Rectal smooth muscle tissue (tissue), 1 donor: Measurements from ENCODE around the gene AGPS.
A peak's percentile ranks its signal among the peaks of the same experiment; 100 is the strongest.
"Not testable (repeated sequence)": the region's sequence is repeated elsewhere in the genome, so short reads cannot be mapped to it uniquely, and the experiment has no call there.

Source experiments
- H3K27ac ChIP-seq: one replicate; pipeline ENCODE4 v1.7.0; 2013; ENCODE audit warnings: low read depth, low read length, inconsistent platforms
- H3K27me3 ChIP-seq: one replicate; pipeline ENCODE4 v1.7.0; 2013; ENCODE audit warnings: low read length; ENCODE audit not compliant: control insufficient read depth, insufficient read depth
- H3K36me3 ChIP-seq: one replicate; pipeline ENCODE4 v1.7.0; 2013; ENCODE audit warnings: low read length; ENCODE audit not compliant: control insufficient read depth, insufficient read depth
- H3K4me1 ChIP-seq: one replicate; pipeline ENCODE4 v1.7.0; 2013; ENCODE audit warnings: low read length; ENCODE audit not compliant: control insufficient read depth, insufficient read depth
- H3K4me3 ChIP-seq: one replicate; pipeline ENCODE4 v1.7.0; 2013; ENCODE audit warnings: low read length
- H3K9ac ChIP-seq: one replicate; pipeline ENCODE4 v1.7.0; 2013; ENCODE audit warnings: low read length

The AGPS gene

GRCh38 chr2:177355874-177356273, 36.7 kb upstream of the AGPS start:
- H3K27ac ChIP-seq, result no peak overlapping the region
- H3K4me1 ChIP-seq, result peaks cover 2% of the 10 kb centered on the region
- no peaks in the 10 kb centered on the region for H3K36me3 ChIP-seq
- H3K9ac ChIP-seq, result no peak overlapping the region
- no peak overlapping the region for H3K4me3 ChIP-seq
- no peaks in the 10 kb centered on the region for H3K27me3 ChIP-seq

GRCh38 chr2:177359836-177360595, 32.6 kb upstream of the AGPS start:
- Histone ChIP-seq H3K4me1 (no peaks in the 10 kb centered on the region), H3K27ac (no peak overlapping the region), H3K27me3 (no peaks in the 10 kb centered on the region)

GRCh38 chr2:177362499-177362898, 30.1 kb upstream of the AGPS start:
- Histone ChIP-seq H3K4me1 (no peaks in the 10 kb centered on the region), H3K9ac (no peak overlapping the region), H3K27ac (no peak overlapping the region), H3K27me3 (no peaks in the 10 kb centered on the region), H3K4me3 (no peak overlapping the region), H3K36me3 (no peaks in the 10 kb centered on the region)

More at GRCh38 chr2:177359836-177360595, 32.6 kb upstream of the AGPS start:
- Histone ChIP-seq H3K9ac (no peak overlapping the region), H3K4me3 (no peak overlapping the region), H3K36me3 (no peaks in the 10 kb centered on the region)

- no peaks in the 10 kb centered on the region for H3K36me3 ChIP-seq
- no peak overlapping the region for H3K4me3 ChIP-seq
- no peaks in the 10 kb centered on the region for H3K4me1 ChIP-seq
- H3K27ac ChIP-seq, result no peak overlapping the region
- no peaks in the 10 kb centered on the region for H3K27me3 ChIP-seq
- H3K9ac ChIP-seq, result no peak overlapping the region
Measured at GRCh38 chr2:177363332-177363731, 29.2 kb upstream of the AGPS start.

GRCh38 chr2:177365764-177366163, 26.8 kb upstream of the AGPS start:
- not testable (repeated sequence) for H3K4me1 ChIP-seq, H3K27me3 ChIP-seq, H3K36me3 ChIP-seq, H3K4me3 ChIP-seq, H3K9ac ChIP-seq, H3K27ac ChIP-seq

- not testable (repeated sequence) for H3K4me1 ChIP-seq, H3K9ac ChIP-seq, H3K27ac ChIP-seq, H3K4me3 ChIP-seq, H3K36me3 ChIP-seq, H3K27me3 ChIP-seq
Measured at GRCh38 chr2:177368023-177368422, 24.6 kb upstream of the AGPS start.

GRCh38 chr2:177379354-177379753, 13.2 kb upstream of the AGPS start:
- no peak overlapping the region for H3K27ac ChIP-seq
- H3K4me3 ChIP-seq, result no peak overlapping the region
- no peaks in the 10 kb centered on the region for H3K27me3 ChIP-seq
- H3K36me3 ChIP-seq, result no peaks in the 10 kb centered on the region
- H3K9ac ChIP-seq, result no peak overlapping the region
- H3K4me1 ChIP-seq, result no peaks in the 10 kb centered on the region

GRCh38 chr2:177380181-177380580, 12.4 kb upstream of the AGPS start:
- Histone ChIP-seq H3K4me1 (no peaks in the 10 kb centered on the region), H3K4me3 (no peak overlapping the region), H3K9ac (no peak overlapping the region), H3K27ac (no peak overlapping the region), H3K27me3 (no peaks in the 10 kb centered on the region), H3K36me3 (no peaks in the 10 kb centered on the region)

- Histone ChIP-seq H3K4me1 (no peaks in the 10 kb centered on the region), H3K9ac (no peak overlapping the region), H3K27me3 (no peaks in the 10 kb centered on the region), H3K27ac (no peak overlapping the region), H3K4me3 (no peak overlapping the region), H3K36me3 (no peaks in the 10 kb centered on the region)
Measured at GRCh38 chr2:177383935-177384334, 8.6 kb upstream of the AGPS start.

- H3K27ac ChIP-seq, result no peak overlapping the region
- no peaks in the 10 kb centered on the region for H3K36me3 ChIP-seq
- no peaks in the 10 kb centered on the region for H3K27me3 ChIP-seq
- H3K9ac ChIP-seq, result no peak overlapping the region
- no peak overlapping the region for H3K4me3 ChIP-seq
- no peaks in the 10 kb centered on the region for H3K4me1 ChIP-seq
Measured at GRCh38 chr2:177385151-177385550, 7.4 kb upstream of the AGPS start.

GRCh38 chr2:177391822-177392372, 676 bp upstream of the AGPS start:
- Histone ChIP-seq H3K4me1 (peaks cover 12% of the 10 kb centered on the region), H3K27ac (peak overlapping the region; percentile 53), H3K4me3 (peak overlapping the region; percentile 78), H3K27me3 (no peaks in the 10 kb centered on the region), H3K9ac (peak overlapping the region; percentile 57), H3K36me3 (no peaks in the 10 kb centered on the region)

GRCh38 chr2:177393203-177393755, 706 bp downstream of the AGPS start:
- Histone ChIP-seq H3K4me1 (peaks cover 12% of the 10 kb centered on the region), H3K36me3 (no peaks in the 10 kb centered on the region)

More at GRCh38 chr2:177393203-177393755, 706 bp downstream of the AGPS start:
- H3K27ac ChIP-seq, result peak overlapping the region; percentile 53
- H3K4me3 ChIP-seq, result peak overlapping the region; percentile 78
- no peaks in the 10 kb centered on the region for H3K27me3 ChIP-seq
- peak overlapping the region; percentile 47 for H3K9ac ChIP-seq
